ENCODE data around the gene DESI2.

DESI2 gene

DNA sequence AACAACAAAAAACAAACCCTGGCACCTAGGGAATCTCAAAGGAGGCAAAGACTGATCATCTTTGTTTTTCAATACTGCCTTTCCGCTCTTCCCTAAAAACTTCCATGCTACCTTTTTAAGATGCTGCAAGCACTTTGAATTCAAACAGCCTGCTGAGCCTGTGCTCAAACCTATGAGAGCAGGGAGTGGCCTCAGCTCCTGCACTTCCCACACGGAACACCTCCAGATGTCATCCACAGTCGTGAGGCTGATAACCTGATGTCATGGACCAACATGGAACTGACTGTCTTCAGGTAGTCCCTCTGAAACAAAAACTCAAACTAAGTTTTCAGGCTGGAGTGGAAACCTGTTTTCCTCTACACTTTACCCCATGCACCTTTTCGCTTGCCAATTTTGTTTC lies 46.8 kb downstream of the DESI2 start:
- H3K27ac ChIP-seq: no peak overlapping the region
- TF ChIP-seq, protein P1, sequence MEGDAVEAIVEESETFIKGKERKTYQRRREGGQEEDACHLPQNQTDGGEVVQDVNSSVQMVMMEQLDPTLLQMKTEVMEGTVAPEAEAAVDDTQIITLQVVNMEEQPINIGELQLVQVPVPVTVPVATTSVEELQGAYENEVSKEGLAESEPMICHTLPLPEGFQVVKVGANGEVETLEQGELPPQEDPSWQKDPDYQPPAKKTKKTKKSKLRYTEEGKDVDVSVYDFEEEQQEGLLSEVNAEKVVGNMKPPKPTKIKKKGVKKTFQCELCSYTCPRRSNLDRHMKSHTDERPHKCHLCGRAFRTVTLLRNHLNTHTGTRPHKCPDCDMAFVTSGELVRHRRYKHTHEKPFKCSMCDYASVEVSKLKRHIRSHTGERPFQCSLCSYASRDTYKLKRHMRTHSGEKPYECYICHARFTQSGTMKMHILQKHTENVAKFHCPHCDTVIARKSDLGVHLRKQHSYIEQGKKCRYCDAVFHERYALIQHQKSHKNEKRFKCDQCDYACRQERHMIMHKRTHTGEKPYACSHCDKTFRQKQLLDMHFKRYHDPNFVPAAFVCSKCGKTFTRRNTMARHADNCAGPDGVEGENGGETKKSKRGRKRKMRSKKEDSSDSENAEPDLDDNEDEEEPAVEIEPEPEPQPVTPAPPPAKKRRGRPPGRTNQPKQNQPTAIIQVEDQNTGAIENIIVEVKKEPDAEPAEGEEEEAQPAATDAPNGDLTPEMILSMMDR (IDR thresholded peaks at IDR 0.05): no peak
- no peaks in the 10 kb centered on the region for H3K9me3 ChIP-seq
- peaks cover 74% of the 10 kb centered on the region for H3K36me3 ChIP-seq
- no peaks in the 10 kb centered on the region for H3K27me3 ChIP-seq
- no peaks in the 10 kb centered on the region for H3K4me1 ChIP-seq (ENCODE audit: control insufficient read depth in 1 of 2, insufficient read depth in 1 of 2, low read depth in 1 of 2, low read length in 1 of 2)
- H3K4me3 ChIP-seq (ENCODE audit: low read depth in 1 of 2, low read length in 1 of 2): no peak overlapping the region

DNA sequence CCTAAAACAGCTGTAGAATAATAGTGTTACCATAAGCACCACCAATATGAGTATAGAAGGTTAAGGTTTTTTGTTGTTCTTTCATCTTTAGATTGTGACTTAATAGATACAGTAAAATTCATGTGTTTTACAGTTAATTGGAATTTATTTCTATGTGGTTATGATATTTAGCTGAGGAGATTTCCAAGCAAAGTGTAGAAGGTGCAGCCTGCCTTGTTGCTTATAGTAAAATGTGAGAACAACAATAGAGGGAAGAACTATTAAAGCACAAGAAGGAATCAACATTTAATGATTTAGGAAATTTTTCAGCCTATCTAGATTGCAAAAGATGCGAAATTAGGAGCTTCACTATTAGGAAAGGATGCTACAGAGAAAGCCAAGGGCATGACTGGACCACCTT lies 47.9 kb downstream of the DESI2 start:
- Histone ChIP-seq H3K4me3 (ENCODE audit: low read depth in 1 of 2, low read length in 1 of 2) (no peak overlapping the region), H3K4me1 (ENCODE audit: control insufficient read depth in 1 of 2, insufficient read depth in 1 of 2, low read depth in 1 of 2, low read length in 1 of 2) (no peaks in the 10 kb centered on the region), H3K27ac (no peak overlapping the region), H3K9me3 (no peaks in the 10 kb centered on the region), H3K36me3 (peaks cover 73% of the 10 kb centered on the region), H3K27me3 (no peaks in the 10 kb centered on the region)
- TF ChIP-seq, protein P1 (IDR thresholded peaks at IDR 0.05): no peak

DNA sequence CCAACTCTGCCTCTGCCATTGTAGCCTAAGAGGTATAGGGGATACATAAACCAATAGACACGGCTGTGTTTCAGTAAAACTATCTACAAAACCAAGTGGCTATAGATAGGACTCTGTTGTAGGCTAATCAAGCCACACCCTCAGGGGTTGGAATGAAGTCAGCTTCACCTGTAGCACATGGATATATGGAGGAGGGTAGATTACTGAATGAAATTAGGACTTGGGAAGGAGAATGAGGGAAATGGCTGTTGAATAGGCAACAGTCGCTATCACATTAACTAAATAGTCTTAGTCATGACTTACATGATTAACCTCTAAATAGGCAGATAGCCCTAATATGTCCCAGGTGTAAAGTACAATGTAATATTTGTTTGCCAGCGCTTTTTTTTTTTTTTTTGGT lies 49.7 kb downstream of the DESI2 start:
- Histone ChIP-seq H3K9me3 (no peaks in the 10 kb centered on the region), H3K27ac (no peak overlapping the region), H3K4me1 (ENCODE audit: control insufficient read depth in 1 of 2, insufficient read depth in 1 of 2, low read depth in 1 of 2, low read length in 1 of 2) (no peaks in the 10 kb centered on the region), H3K36me3 (peaks cover 78% of the 10 kb centered on the region), H3K4me3 (ENCODE audit: low read depth in 1 of 2, low read length in 1 of 2) (no peak overlapping the region), H3K27me3 (no peaks in the 10 kb centered on the region)
- TF ChIP-seq, protein P1 (IDR thresholded peaks at IDR 0.05): no peak

DNA sequence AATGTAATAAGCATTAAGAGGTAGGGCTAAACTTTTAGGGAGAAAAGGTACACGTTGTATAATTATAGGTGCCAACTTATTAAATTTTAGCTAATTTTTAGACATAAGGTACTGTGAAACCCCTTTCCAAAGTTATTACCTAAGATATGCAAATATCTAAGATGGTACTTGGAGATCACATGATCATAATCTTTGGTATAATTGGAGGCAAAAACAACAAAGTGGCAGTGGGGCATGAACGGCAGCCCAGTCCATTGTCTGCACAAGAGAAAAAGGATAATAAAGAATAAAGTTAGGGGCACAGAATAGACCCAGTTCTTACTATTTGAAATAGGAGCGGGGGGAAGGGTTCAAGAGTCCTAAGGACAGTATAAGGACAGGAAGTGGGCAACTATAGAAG lies 51.2 kb downstream of the DESI2 start:
- no peaks in the 10 kb centered on the region for H3K27me3 ChIP-seq
- no peaks in the 10 kb centered on the region for H3K9me3 ChIP-seq
- TF ChIP-seq, protein P1 (IDR thresholded peaks at IDR 0.05): no peak
- H3K36me3 ChIP-seq: peaks cover 69% of the 10 kb centered on the region
- no peak overlapping the region for H3K4me3 ChIP-seq (ENCODE audit: low read depth in 1 of 2, low read length in 1 of 2)
- no peaks in the 10 kb centered on the region for H3K4me1 ChIP-seq (ENCODE audit: control insufficient read depth in 1 of 2, insufficient read depth in 1 of 2, low read depth in 1 of 2, low read length in 1 of 2)
- H3K27ac ChIP-seq: no peak overlapping the region

DNA sequence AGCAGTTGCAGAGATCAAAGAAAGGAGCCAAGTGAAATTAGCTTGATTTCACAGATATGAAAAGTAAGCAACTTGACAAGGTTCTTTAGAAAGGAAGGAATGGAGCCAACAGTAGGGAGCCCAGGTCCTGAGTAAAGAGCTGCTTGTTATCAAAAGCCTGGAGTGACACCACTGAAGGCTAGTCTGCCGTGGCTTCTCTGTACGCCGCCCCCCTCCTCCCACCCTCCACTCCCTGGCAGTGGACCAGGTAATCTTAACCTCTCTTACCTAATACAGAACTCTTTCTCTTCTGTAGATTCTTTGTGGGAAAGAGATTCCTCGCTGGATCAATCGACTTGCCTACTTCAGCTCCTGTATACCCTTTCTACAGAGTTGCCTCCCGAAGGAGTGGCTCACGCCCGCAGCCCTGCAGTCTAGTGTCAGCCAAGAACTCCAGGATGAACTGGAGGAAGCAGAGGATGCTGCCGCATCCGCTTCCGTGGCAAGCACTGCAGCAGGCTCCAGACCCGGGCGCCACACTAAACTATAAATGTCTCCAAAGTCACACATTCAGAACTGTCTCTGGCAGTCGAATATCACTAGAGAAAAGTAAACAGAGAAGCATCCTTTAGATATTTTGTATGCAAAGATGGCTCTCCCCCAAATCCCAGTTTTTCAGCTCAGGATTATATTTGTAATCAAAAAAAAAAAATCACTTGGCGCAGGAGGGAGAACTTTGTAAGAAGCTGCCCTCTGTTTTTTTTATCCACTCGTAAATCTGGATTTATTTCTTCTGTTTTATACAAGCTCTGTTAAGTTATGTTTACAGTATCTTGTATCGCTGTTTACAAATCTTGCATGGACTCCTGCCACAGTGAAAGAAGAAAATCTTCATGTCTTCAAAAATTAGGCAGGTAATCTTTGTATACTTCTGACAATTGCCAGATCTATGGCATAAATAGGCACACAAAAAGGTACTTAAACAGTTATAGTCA lies 52.6 kb downstream of the DESI2 start:
- Histone ChIP-seq H3K27me3 (no peaks in the 10 kb centered on the region), H3K4me3 (ENCODE audit: low read depth in 1 of 2, low read length in 1 of 2) (no peak overlapping the region), H3K9me3 (no peaks in the 10 kb centered on the region), H3K27ac (no peak overlapping the region), H3K4me1 (ENCODE audit: control insufficient read depth in 1 of 2, insufficient read depth in 1 of 2, low read depth in 1 of 2, low read length in 1 of 2) (no peaks in the 10 kb centered on the region), H3K36me3 (peaks cover 57% of the 10 kb centered on the region)
- TF ChIP-seq, protein P1 (IDR thresholded peaks at IDR 0.05): no peak
